Measurements from ENCODE around the gene TMEM131.
"Not testable (repeated sequence)": the region's sequence is repeated elsewhere in the genome, so short reads cannot be mapped to it uniquely, and the experiment has no call there.

Gene TMEM131

DNA sequence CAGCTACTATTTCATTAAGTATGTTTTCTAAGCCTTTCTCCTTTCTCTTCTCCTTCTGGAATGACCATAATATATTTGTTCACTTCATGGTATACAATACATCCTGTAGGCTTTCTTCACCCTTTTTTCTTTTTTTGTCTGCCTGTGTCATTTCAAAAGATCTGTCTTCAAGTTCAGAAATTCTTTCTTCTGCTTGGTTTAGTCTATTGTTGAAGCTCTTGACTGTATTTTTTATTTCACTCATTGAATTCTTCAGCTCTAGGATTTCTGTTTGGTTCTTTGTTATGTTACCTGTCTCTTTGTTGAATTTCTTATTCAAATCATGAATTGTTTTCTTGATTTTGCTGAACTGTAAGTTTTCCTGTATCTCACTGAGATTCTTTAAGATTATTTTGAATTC, 109.9 kb downstream of the TMEM131 start:
- H2BK12ac ChIP-seq (ENCODE audit: low read length) = no peak overlapping the region
- no peak overlapping the region for H3K4ac ChIP-seq (ENCODE audit: low read depth, low read length)
- H3K14ac ChIP-seq (ENCODE audit: low read length) = no peak overlapping the region
- H3K79me1 ChIP-seq (ENCODE audit: low read length) = no peaks in the 10 kb centered on the region
- no peak overlapping the region for H2BK120ac ChIP-seq (ENCODE audit: insufficient read depth, low read length, poor library complexity)
- H4K91ac ChIP-seq (ENCODE audit: low read depth, low read length) = no peak overlapping the region
- no peaks in the 10 kb centered on the region for H3K27me3 ChIP-seq (ENCODE audit: insufficient read depth, low read length)
- H3K4me3 ChIP-seq (ENCODE audit: low read depth, low read length) = no peak overlapping the region
- no peak overlapping the region for H2AK5ac ChIP-seq (ENCODE audit: low read length)
- no peak overlapping the region for H3K18ac ChIP-seq (ENCODE audit: low read length)
- H3K27ac ChIP-seq (ENCODE audit: low read depth, low read length) = no peak overlapping the region
- no peak overlapping the region for H3K23ac ChIP-seq (ENCODE audit: low read length)
- H3K79me2 ChIP-seq (ENCODE audit: control insufficient read depth, insufficient read depth, low read length, poor library complexity) = no peaks in the 10 kb centered on the region
- no peak overlapping the region for H4K12ac ChIP-seq (ENCODE audit: low read depth, low read length)
- peaks cover 3% of the 10 kb centered on the region for H3K9me3 ChIP-seq (ENCODE audit: insufficient read depth, low read depth, low read length)
- no peak overlapping the region for H3K4me2 ChIP-seq (ENCODE audit: low read length)
- H4K8ac ChIP-seq (ENCODE audit: low read depth, low read length) = no peak overlapping the region
- no peak overlapping the region for H3K9ac ChIP-seq (ENCODE audit: low read length)
- DNase-seq = no peak
- no peak overlapping the region for H2AFZ ChIP-seq (ENCODE audit: insufficient read depth, low read length, poor library complexity)
- no peaks in the 10 kb centered on the region for H3K4me1 ChIP-seq (ENCODE audit: control insufficient read depth in 1 of 2, insufficient read depth in 2 of 2, low read length in 2 of 2)
- peaks cover 11 to 12% of the 10 kb centered on the region in 2 experiments for H3K36me3 ChIP-seq (ENCODE audit: control insufficient read depth in 1 of 2, insufficient read depth in 2 of 2, low read length in 2 of 2)
- H2BK5ac ChIP-seq (ENCODE audit: low read depth, low read length, poor library complexity) = no peak overlapping the region

DNA sequence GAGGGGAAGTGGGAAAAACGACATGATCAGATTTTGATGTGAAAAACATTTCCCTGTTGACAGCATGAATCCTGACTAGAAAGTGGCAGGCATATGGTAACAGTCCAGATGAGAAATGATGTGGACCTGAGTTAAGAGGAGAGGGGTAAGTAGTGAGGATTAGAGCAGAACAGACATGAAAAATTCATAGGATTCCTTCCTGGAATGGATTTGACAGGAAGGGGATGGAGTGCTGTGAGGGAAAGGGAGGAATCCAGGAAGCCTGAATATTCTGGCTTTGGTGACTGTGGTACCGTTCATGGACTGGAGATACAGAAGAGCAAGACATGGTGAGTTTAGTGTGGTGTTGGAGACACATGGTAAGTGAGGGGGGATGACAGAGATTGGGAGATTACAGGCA, 115.4 kb downstream of the TMEM131 start:
- Histone ChIP-seq H2AK5ac (ENCODE audit: low read length) (no peak overlapping the region), H3K4me1 (ENCODE audit: control insufficient read depth in 1 of 2, insufficient read depth in 2 of 2, low read length in 2 of 2) (peaks cover 0 to 3% of the 10 kb centered on the region in 2 experiments), H3K4me3 (ENCODE audit: low read depth, low read length) (no peak overlapping the region), H4K91ac (ENCODE audit: low read depth, low read length) (no peak overlapping the region), H3K4me2 (ENCODE audit: low read length) (no peak overlapping the region), H3K27ac (ENCODE audit: low read depth, low read length) (no peak overlapping the region), H2BK12ac (ENCODE audit: low read length) (no peak overlapping the region), H3K4ac (ENCODE audit: low read depth, low read length) (no peak overlapping the region), H3K27me3 (ENCODE audit: insufficient read depth, low read length) (no peaks in the 10 kb centered on the region), H3K23ac (ENCODE audit: low read length) (no peak overlapping the region), H3K9me3 (ENCODE audit: insufficient read depth, low read depth, low read length) (no peaks in the 10 kb centered on the region), H3K79me1 (ENCODE audit: low read length) (no peaks in the 10 kb centered on the region), H4K8ac (ENCODE audit: low read depth, low read length) (no peak overlapping the region), H3K79me2 (ENCODE audit: control insufficient read depth, insufficient read depth, low read length, poor library complexity) (peaks cover 1% of the 10 kb centered on the region), H4K12ac (ENCODE audit: low read depth, low read length) (no peak overlapping the region), H2BK5ac (ENCODE audit: low read depth, low read length, poor library complexity) (no peak overlapping the region), H3K9ac (ENCODE audit: low read length) (no peak overlapping the region), H3K14ac (ENCODE audit: low read length) (no peak overlapping the region), H3K36me3 (ENCODE audit: control insufficient read depth in 1 of 2, insufficient read depth in 2 of 2, low read length in 2 of 2) (no peaks in the 10 kb centered on the region), H2AFZ (ENCODE audit: insufficient read depth, low read length, poor library complexity) (no peak overlapping the region), H3K18ac (ENCODE audit: low read length) (no peak overlapping the region), H2BK120ac (ENCODE audit: insufficient read depth, low read length, poor library complexity) (no peak overlapping the region)
- no CpG with 5 or more reads among the region's 2 CpGs for whole genome bisulfite sequencing (ENCODE audit: extremely low coverage, insufficient coverage, insufficient read length)
- DNase-seq = no peak

DNA sequence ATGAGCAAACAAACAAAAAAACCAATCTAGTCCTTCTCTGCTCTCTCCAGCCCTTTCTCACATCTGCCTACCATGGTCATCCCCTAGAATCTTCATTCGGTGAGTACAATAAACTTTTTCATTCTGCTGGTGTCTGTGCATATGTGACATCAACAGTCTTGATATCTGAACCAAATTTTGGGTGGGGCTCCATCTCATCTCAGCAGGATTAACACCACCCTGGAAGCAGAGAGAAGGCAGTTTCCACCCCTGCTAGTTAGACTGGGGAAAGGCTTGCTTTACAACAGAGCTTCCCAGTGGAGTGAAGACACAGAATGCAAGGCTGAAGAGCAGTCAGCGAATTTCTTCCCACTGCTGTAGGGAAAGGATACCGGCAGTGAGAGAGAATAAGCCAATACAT, 116.9 kb downstream of the TMEM131 start:
- Histone ChIP-seq H3K4me1 (ENCODE audit: control insufficient read depth in 1 of 2, insufficient read depth in 2 of 2, low read length in 2 of 2) (peaks cover 0 to 3% of the 10 kb centered on the region in 2 experiments), H3K79me2 (ENCODE audit: control insufficient read depth, insufficient read depth, low read length, poor library complexity) (peaks cover 1% of the 10 kb centered on the region)

DNA sequence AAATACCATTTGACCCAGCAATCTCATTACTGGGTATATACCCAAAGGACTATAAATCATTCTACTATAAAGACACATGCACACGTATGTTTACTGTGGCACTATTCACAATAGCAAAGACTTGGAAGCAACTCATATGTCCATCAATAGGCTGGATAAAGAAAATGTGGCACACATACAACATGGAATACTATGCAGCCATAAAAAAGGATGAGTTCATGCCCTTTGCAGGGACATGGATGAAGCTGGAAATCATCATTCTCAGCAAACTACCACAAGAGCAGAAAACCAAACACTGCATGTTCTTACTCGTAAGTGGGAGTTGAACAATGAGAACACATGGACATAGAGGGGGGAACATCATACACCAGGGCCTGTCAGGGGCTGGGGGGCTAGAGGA, 117.4 kb downstream of the TMEM131 start:
- not testable (repeated sequence) for H3K4me3 ChIP-seq (ENCODE audit: low read depth, low read length); H3K23ac ChIP-seq (ENCODE audit: low read length); H4K8ac ChIP-seq (ENCODE audit: low read depth, low read length); H3K79me2 ChIP-seq (ENCODE audit: control insufficient read depth, insufficient read depth, low read length, poor library complexity); H2AK5ac ChIP-seq (ENCODE audit: low read length); DNase-seq; H3K27me3 ChIP-seq (ENCODE audit: insufficient read depth, low read length); H2AFZ ChIP-seq (ENCODE audit: insufficient read depth, low read length, poor library complexity); H2BK12ac ChIP-seq (ENCODE audit: low read length); H3K4me1 ChIP-seq (ENCODE audit: control insufficient read depth in 1 of 2, insufficient read depth in 2 of 2, low read length in 2 of 2); H3K79me1 ChIP-seq (ENCODE audit: low read length); H3K4ac ChIP-seq (ENCODE audit: low read depth, low read length); H3K18ac ChIP-seq (ENCODE audit: low read length); H3K4me2 ChIP-seq (ENCODE audit: low read length); H3K9ac ChIP-seq (ENCODE audit: low read length); H2BK120ac ChIP-seq (ENCODE audit: insufficient read depth, low read length, poor library complexity); H3K9me3 ChIP-seq (ENCODE audit: insufficient read depth, low read depth, low read length); H4K12ac ChIP-seq (ENCODE audit: low read depth, low read length); H3K27ac ChIP-seq (ENCODE audit: low read depth, low read length); H2BK5ac ChIP-seq (ENCODE audit: low read depth, low read length, poor library complexity); H4K91ac ChIP-seq (ENCODE audit: low read depth, low read length); H3K14ac ChIP-seq (ENCODE audit: low read length); H3K36me3 ChIP-seq (ENCODE audit: control insufficient read depth in 1 of 2, insufficient read depth in 2 of 2, low read length in 2 of 2)
- no CpG with 5 or more reads among the region's 2 CpGs for WGBS (ENCODE audit: extremely low coverage, insufficient coverage, insufficient read length)

More for the DNA sequence above, 116.9 kb downstream of the TMEM131 start:
- no CpG with 5 or more reads among the region's 3 CpGs for WGBS (ENCODE audit: extremely low coverage, insufficient coverage, insufficient read length)
- Histone ChIP-seq H3K27me3 (ENCODE audit: insufficient read depth, low read length) (no peaks in the 10 kb centered on the region), H3K4me3 (ENCODE audit: low read depth, low read length) (no peak overlapping the region), H4K91ac (ENCODE audit: low read depth, low read length) (no peak overlapping the region), H2AFZ (ENCODE audit: insufficient read depth, low read length, poor library complexity) (no peak overlapping the region), H4K12ac (ENCODE audit: low read depth, low read length) (no peak overlapping the region), H3K23ac (ENCODE audit: low read length) (no peak overlapping the region), H3K9ac (ENCODE audit: low read length) (no peak overlapping the region), H3K79me1 (ENCODE audit: low read length) (no peaks in the 10 kb centered on the region), H3K4ac (ENCODE audit: low read depth, low read length) (no peak overlapping the region), H3K4me2 (ENCODE audit: low read length) (no peak overlapping the region), H4K8ac (ENCODE audit: low read depth, low read length) (no peak overlapping the region), H3K27ac (ENCODE audit: low read depth, low read length) (no peak overlapping the region), H2BK12ac (ENCODE audit: low read length) (no peak overlapping the region), H2BK120ac (ENCODE audit: insufficient read depth, low read length, poor library complexity) (no peak overlapping the region), H2AK5ac (ENCODE audit: low read length) (no peak overlapping the region), H3K9me3 (ENCODE audit: insufficient read depth, low read depth, low read length) (no peaks in the 10 kb centered on the region), H3K18ac (ENCODE audit: low read length) (no peak overlapping the region), H2BK5ac (ENCODE audit: low read depth, low read length, poor library complexity) (no peak overlapping the region), H3K36me3 (ENCODE audit: control insufficient read depth in 1 of 2, insufficient read depth in 2 of 2, low read length in 2 of 2) (no peaks in the 10 kb centered on the region), H3K14ac (ENCODE audit: low read length) (no peak overlapping the region)
- DNase-seq = no peak
